ENCODE results near the gene C11orf52. TPM values are rescaled to one million over a fixed set of nuclear protein-coding genes. Genes with fewer than 3 reads are reported as not detected.
A peak's percentile ranks its signal among the peaks of the same experiment; 100 is the strongest.

C11orf52 gene
- total RNA-seq, 2 donors from 2014 or later, result 0.99 to 4.7 TPM

- H3K27me3 ChIP-seq (replicated peaks; ENCODE audit: insufficient read depth), result no peaks in the 10 kb centered on the region
- TF ChIP-seq, protein P1, sequence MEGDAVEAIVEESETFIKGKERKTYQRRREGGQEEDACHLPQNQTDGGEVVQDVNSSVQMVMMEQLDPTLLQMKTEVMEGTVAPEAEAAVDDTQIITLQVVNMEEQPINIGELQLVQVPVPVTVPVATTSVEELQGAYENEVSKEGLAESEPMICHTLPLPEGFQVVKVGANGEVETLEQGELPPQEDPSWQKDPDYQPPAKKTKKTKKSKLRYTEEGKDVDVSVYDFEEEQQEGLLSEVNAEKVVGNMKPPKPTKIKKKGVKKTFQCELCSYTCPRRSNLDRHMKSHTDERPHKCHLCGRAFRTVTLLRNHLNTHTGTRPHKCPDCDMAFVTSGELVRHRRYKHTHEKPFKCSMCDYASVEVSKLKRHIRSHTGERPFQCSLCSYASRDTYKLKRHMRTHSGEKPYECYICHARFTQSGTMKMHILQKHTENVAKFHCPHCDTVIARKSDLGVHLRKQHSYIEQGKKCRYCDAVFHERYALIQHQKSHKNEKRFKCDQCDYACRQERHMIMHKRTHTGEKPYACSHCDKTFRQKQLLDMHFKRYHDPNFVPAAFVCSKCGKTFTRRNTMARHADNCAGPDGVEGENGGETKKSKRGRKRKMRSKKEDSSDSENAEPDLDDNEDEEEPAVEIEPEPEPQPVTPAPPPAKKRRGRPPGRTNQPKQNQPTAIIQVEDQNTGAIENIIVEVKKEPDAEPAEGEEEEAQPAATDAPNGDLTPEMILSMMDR (IDR thresholded peaks at IDR 0.05), result no peak
- H3K4me1 ChIP-seq (ENCODE audit: control insufficient read depth in 1 of 2, low read depth in 2 of 2), result peaks cover 6 to 20% of the 10 kb centered on the region in 2 donors
- H3K9me3 ChIP-seq, result no peaks in the 10 kb centered on the region
- H3K4me3 ChIP-seq, result no peak overlapping the region
- H3K27ac ChIP-seq, result no peak overlapping the region
- H3K36me3 ChIP-seq, result no peaks in the 10 kb centered on the region
- ATAC-seq (ENCODE audit: insufficient number of reproducible peaks, low FRiP score, low read depth), result no peak
- DNase-seq (ENCODE audit: low spot score), result no peak
Measured at GRCh38 chr11:111974446-111974845, 55.7 kb downstream of the C11orf52 start.

DNA sequence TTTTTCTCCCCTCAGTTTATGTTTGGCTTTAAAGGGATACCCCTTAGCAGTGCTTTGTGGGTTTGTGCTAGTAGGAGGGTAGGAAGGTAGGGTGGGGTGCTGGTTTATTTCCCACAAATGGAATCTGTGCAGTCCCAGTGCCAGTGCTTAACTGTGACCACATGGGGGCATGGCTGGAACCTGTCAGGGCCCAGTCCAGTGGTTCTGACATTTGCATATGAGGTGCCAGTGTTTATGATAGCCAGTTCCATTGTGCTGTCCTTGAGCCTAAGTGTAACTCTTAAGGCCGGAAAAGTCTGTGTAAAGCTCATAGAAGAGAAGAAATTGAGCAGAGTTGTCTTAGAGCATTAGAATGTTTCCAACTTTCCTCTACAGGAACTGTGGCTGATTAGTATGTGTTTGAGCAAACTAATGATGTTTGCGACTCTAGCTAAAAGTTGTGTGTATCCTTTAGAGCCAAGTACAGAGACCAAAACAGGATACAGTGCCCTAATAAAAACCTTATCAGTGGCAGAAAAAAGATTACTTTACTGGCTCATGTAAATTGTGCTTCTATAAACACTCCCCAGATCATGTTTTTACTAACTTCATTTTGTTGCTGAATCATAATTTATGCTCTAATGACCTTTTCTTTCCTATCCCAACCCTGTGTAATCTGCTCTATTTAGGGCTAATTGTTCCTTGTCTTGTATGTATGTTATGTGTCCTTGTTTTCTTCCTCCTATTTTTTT lies 56.5 kb downstream of the C11orf52 start:
- no peak overlapping the region for H3K4me3 ChIP-seq
- ATAC-seq (ENCODE audit: insufficient number of reproducible peaks, low FRiP score, low read depth), result no peak

GRCh38 chr11:111976119-111976766 lies 57.5 kb downstream of the C11orf52 start:
- TF ChIP-seq, protein P1 (IDR thresholded peaks at IDR 0.05), result no peak
- ATAC-seq (ENCODE audit: insufficient number of reproducible peaks, low FRiP score, low read depth) (no peak), DNase-seq (ENCODE audit: low spot score) (no peak)
- Histone ChIP-seq H3K9me3 (no peaks in the 10 kb centered on the region), H3K27ac (peak overlapping the region; percentile 93 to 94), H3K27me3 (replicated peaks; ENCODE audit: insufficient read depth) (no peaks in the 10 kb centered on the region), H3K4me3 (peak overlapping the region; percentile 87), H3K4me1 (ENCODE audit: control insufficient read depth in 1 of 2, low read depth in 2 of 2) (peaks cover 6 to 29% of the 10 kb centered on the region in 2 donors), H3K36me3 (peaks cover 7% of the 10 kb centered on the region)

More for the DNA sequence above, 56.5 kb downstream of the C11orf52 start:
- TF ChIP-seq, protein P1 (IDR thresholded peaks at IDR 0.05), result peak; percentile 40
- DNase-seq (ENCODE audit: low spot score), result no peak
- Histone ChIP-seq H3K27me3 (replicated peaks; ENCODE audit: insufficient read depth) (no peaks in the 10 kb centered on the region), H3K36me3 (no peaks in the 10 kb centered on the region), H3K27ac (peak overlapping the region; percentile 93 to 94), H3K9me3 (no peaks in the 10 kb centered on the region), H3K4me1 (ENCODE audit: control insufficient read depth in 1 of 2, low read depth in 2 of 2) (peaks cover 6 to 28% of the 10 kb centered on the region in 2 donors)

Other genes starting within 250 kb of the C11orf52 start
- gene PPP2R1B, start 152.5 kb upstream of the C11orf52 start, total RNA-seq, result 10 to 100 TPM; 22.5 to 34.5 TPM
- 10 to 100 TPM; 21.2 to 33.4 TPM for gene ALG9, start 47.3 kb upstream of the C11orf52 start, total RNA-seq
- 1 to 10 TPM in 1 of 2 donors, under 1 TPM in 1; 0.71 to 1.8 TPM for gene FDXACB1, start 39.7 kb upstream of the C11orf52 start, total RNA-seq
- gene CFAP68, start 39.4 kb upstream of the C11orf52 start, total RNA-seq, result 1 to 10 TPM; 1.9 to 9.7 TPM
- gene CRYAB, start 7.1 kb upstream of the C11orf52 start, total RNA-seq, result 100 to 1,000 TPM; 325 to 387 TPM
- 1 to 10 TPM; 2.2 to 3.1 TPM for gene HSPB2, start 6.2 kb upstream of the C11orf52 start, total RNA-seq
- 10 to 100 TPM; 92.7 to 94.2 TPM for gene DIXDC1, start 18.4 kb downstream of the C11orf52 start, total RNA-seq
- 10 to 100 TPM; 15.6 to 15.9 TPM for gene DLAT, start 106.5 kb downstream of the C11orf52 start, total RNA-seq
- gene PIH1D2, start 155.1 kb downstream of the C11orf52 start, total RNA-seq, result 1 to 10 TPM in 1 of 2 donors, not detected in 1; 2.2 TPM
- 10 to 100 TPM; 10.2 to 21.0 TPM for gene NKAPD1, start 155.4 kb downstream of the C11orf52 start, total RNA-seq
- gene TIMM8B, start 167.8 kb downstream of the C11orf52 start, total RNA-seq, result 10 to 100 TPM; 16.0 to 23.8 TPM
- gene SDHD, start 168.0 kb downstream of the C11orf52 start, total RNA-seq, result 10 to 100 TPM; 41.8 to 96.4 TPM
- gene IL18, start 245.2 kb downstream of the C11orf52 start, total RNA-seq, result 10 to 100 TPM; 12.3 to 12.7 TPM
- gene TEX12, start 248.5 kb downstream of the C11orf52 start, total RNA-seq, result 1 to 10 TPM in 1 of 2 donors, under 1 TPM in 1; 0.54 to 1.4 TPM